ENCODE data around the gene L1TD1. TPM values are rescaled to one million over a fixed set of nuclear protein-coding genes. Genes with fewer than 3 reads are reported as not detected.
"Not testable (repeated sequence)": the region's sequence is repeated elsewhere in the genome, so short reads cannot be mapped to it uniquely, and the experiment has no call there.

Gene L1TD1
- total and polyA plus RNA-seq, 3 experiments from 2014 or later = not detected

DNA sequence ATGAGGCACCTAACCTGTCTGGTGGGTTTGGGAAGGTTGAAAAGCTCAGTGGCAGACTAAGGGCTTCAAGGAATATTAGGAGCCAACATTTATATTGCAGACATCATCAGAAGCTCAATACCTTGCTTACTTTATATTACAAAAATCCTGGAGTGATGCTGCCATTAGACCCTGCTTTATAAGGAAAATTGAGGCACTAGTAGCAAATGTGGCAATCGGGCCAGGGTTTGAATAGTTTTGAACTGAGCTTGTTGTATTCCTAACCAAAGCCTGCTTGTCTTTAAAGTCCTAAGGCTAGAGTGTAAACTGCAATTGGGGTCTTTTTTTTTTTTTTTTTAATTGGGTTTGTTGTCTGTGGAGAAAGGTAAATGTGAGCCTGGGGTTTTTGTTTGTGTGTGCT is 14.3 kb downstream of the L1TD1 start:
- ChIA-PET CTCF (no interaction called here), POLR2A (no interaction called here)
- H3K27me3 Mint-ChIP-seq = peaks cover 7 to 8% of the 10 kb centered on the region in 2 donors

DNA sequence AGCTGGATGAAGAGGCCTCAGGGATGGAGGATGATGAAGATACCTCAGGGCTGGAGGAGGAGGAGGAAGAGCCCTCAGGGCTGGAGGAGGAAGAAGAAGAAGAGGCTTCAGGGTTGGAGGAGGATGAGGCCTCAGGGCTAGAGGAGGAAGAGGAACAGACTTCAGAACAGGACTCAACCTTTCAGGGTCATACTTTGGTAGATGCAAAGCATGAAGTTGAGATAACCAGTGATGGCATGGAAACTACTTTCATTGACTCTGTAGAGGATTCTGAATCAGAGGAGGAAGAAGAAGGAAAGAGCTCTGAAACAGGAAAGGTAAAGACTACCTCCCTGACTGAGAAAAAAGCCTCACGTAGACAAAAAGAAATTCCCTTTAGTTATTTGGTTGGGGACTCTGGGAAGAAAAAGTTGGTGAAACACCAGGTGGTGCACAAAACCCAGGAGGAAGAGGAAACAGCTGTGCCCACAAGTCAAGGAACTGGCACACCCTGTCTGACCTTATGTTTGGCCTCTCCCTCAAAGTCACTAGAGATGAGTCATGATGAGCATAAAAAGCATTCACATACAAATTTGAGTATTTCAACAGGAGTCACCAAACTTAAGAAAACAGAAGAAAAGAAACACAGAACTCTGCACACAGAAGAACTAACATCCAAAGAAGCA is 15.4 kb downstream of the L1TD1 start:
- Mint-ChIP-seq H3K36me3 (peaks cover 0 to 9% (median 4%) of the 10 kb centered on the region in 3 donors), H3K4me1 (no peaks in the 10 kb centered on the region), H3K27ac (no peak overlapping the region), H3K4me3 (no peak overlapping the region), H3K9me3 (peaks cover 11 to 20% (median 15%) of the 10 kb centered on the region in 5 donors), H3K27me3 (peaks cover 7 to 8% of the 10 kb centered on the region in 2 donors)
- H3K4me1 ChIP-seq (ENCODE audit: insufficient read depth, low read length) = no peaks in the 10 kb centered on the region
- no peaks in the 10 kb centered on the region for H3K27me3 ChIP-seq (ENCODE audit: insufficient read depth, low read length, poor library complexity, severe bottlenecking)
- no peaks in the 10 kb centered on the region for H3K9me3 ChIP-seq (ENCODE audit: low read length)
- DNase-seq = no peak
- H3K27ac ChIP-seq (ENCODE audit: low read depth, low read length) = no peak overlapping the region
- no peak overlapping the region for H3K4me3 ChIP-seq (ENCODE audit: low read length)
- POLR2A ChIA-PET = no interaction called here
- H3K36me3 ChIP-seq (ENCODE audit: insufficient read depth, low read length) = no peaks in the 10 kb centered on the region
- CTCF ChIA-PET = no interaction called here

More for the DNA sequence above, 14.3 kb downstream of the L1TD1 start:
- no peak overlapping the region for H3K27ac Mint-ChIP-seq
- Histone ChIP-seq H3K27ac (ENCODE audit: low read depth, low read length) (no peak overlapping the region), H3K4me3 (ENCODE audit: low read length) (no peak overlapping the region), H3K4me1 (ENCODE audit: insufficient read depth, low read length) (no peaks in the 10 kb centered on the region), H3K9me3 (ENCODE audit: low read length) (no peaks in the 10 kb centered on the region), H3K27me3 (ENCODE audit: insufficient read depth, low read length, poor library complexity, severe bottlenecking) (no peaks in the 10 kb centered on the region), H3K36me3 (ENCODE audit: insufficient read depth, low read length) (no peaks in the 10 kb centered on the region)
- peaks cover 11 to 20% (median 15%) of the 10 kb centered on the region in 5 donors for H3K9me3 Mint-ChIP-seq
- peaks cover 0 to 9% (median 4%) of the 10 kb centered on the region in 3 donors for H3K36me3 Mint-ChIP-seq
- H3K4me3 Mint-ChIP-seq = no peak overlapping the region
- no peaks in the 10 kb centered on the region for H3K4me1 Mint-ChIP-seq
- DNase-seq = no peak

DNA sequence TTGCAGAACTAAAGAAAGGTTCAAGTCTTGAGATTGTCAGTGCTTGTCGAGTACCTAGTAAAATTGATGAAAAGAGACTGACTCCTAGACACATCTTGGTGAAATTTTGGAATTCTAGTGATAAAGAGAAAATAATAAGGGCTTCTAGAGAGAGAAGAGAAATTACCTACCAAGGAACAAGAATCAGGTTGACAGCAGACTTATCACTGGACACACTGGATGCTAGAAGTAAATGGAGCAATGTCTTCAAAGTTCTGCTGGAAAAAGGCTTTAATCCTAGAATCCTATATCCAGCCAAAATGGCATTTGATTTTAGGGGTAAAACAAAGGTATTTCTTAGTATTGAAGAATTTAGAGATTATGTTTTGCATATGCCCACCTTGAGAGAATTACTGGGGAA is 16.3 kb downstream of the L1TD1 start:
- peaks cover 11 to 20% (median 15%) of the 10 kb centered on the region in 5 donors for H3K9me3 Mint-ChIP-seq
- Histone ChIP-seq H3K9me3 (ENCODE audit: low read length) (no peaks in the 10 kb centered on the region), H3K27me3 (ENCODE audit: insufficient read depth, low read length, poor library complexity, severe bottlenecking) (no peaks in the 10 kb centered on the region), H3K36me3 (ENCODE audit: insufficient read depth, low read length) (no peaks in the 10 kb centered on the region), H3K4me1 (ENCODE audit: insufficient read depth, low read length) (no peaks in the 10 kb centered on the region), H3K4me3 (ENCODE audit: low read length) (no peak overlapping the region), H3K27ac (ENCODE audit: low read depth, low read length) (no peak overlapping the region)
- peaks cover 0 to 9% (median 4%) of the 10 kb centered on the region in 3 donors for H3K36me3 Mint-ChIP-seq
- DNase-seq = no peak
- H3K27me3 Mint-ChIP-seq = peaks cover 2 to 7% of the 10 kb centered on the region in 2 donors
- CTCF ChIA-PET = no interaction called here
- H3K4me3 Mint-ChIP-seq = no peak overlapping the region
- H3K27ac Mint-ChIP-seq = no peak overlapping the region
- H3K4me1 Mint-ChIP-seq = no peaks in the 10 kb centered on the region
- POLR2A ChIA-PET = no interaction called here

DNA sequence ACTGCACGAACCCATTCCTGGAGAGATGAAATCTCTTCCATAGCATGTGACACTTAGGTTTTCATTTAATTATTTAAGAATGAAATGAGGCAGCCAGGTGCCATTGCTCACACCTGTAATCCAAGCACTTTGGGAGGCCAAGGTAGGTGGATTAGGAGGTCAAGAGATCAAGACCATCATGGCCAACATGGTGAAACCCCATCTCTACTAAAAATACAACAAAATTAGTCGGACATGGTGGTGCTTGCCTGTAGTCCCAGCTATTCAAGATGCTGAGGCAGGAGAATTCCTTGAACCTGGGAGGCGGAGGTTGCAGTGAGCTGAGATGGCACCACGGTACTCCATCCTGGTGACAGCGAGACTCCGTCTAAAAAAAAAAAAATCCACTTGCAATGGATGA is 17.8 kb downstream of the L1TD1 start:
- H3K4me1 ChIP-seq (ENCODE audit: insufficient read depth, low read length) = no peaks in the 10 kb centered on the region
- H3K9me3 ChIP-seq (ENCODE audit: low read length) = no peaks in the 10 kb centered on the region
- no peak overlapping the region for H3K4me3 ChIP-seq (ENCODE audit: low read length)
- Mint-ChIP-seq H3K9me3 (peaks cover 11 to 20% (median 13%) of the 10 kb centered on the region in 5 donors), H3K27ac (no peak overlapping the region), H3K27me3 (peaks cover 0 to 1% of the 10 kb centered on the region in 2 donors), H3K36me3 (peaks cover 0 to 9% (median 4%) of the 10 kb centered on the region in 3 donors), H3K4me1 (no peaks in the 10 kb centered on the region), H3K4me3 (no peak overlapping the region)
- DNase-seq = no peak
- ChIA-PET CTCF (no interaction called here), POLR2A (no interaction called here)
- no peaks in the 10 kb centered on the region for H3K27me3 ChIP-seq (ENCODE audit: insufficient read depth, low read length, poor library complexity, severe bottlenecking)
- no peaks in the 10 kb centered on the region for H3K36me3 ChIP-seq (ENCODE audit: insufficient read depth, low read length)
- H3K27ac ChIP-seq (ENCODE audit: low read depth, low read length) = no peak overlapping the region

DNA sequence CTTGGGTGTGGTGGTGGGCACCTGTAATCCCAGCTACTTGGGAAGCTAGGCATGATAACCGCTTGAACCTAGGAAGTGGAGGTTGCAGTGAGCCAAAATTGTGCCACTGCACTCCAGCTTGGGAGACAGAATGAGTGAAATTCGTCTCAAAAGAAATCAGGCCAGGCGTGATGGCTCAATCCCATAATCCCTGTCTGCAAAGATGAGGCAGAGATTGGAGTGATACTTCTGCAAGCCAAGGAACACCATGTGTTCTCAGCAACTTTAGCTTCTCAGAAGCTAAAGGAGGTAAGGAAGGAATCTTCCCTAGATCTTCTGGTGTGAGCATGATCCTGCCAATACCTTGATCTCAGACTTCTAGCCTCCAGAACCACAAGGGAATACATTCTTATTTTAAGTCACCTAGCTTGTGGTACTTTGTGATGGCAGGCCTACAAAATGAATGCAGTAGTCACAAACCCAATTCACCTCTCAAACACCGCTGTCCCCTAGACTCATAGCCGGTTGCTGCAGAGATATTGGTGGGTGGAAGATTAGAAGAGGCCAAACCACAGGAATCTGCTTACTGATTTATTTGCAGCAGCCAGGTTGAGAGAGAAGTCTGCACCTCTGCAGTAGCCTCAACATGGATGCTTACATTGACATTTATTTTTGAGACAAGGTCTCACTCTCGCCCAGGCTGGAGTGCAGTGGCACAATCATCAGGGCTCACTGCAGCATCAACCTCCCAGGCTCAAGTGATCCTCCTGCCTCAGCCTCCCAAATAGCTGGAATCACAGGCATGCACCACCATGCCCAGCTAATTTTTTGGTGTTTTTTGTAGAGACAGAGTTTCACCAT is 18.6 kb downstream of the L1TD1 start:
- Histone ChIP-seq H3K9me3 (ENCODE audit: low read length) (no peaks in the 10 kb centered on the region), H3K27ac (ENCODE audit: low read depth, low read length) (no peak overlapping the region), H3K4me3 (ENCODE audit: low read length) (no peak overlapping the region), H3K36me3 (ENCODE audit: insufficient read depth, low read length) (no peaks in the 10 kb centered on the region), H3K4me1 (ENCODE audit: insufficient read depth, low read length) (no peaks in the 10 kb centered on the region), H3K27me3 (ENCODE audit: insufficient read depth, low read length, poor library complexity, severe bottlenecking) (no peaks in the 10 kb centered on the region)
- POLR2A ChIA-PET = no interaction called here
- Mint-ChIP-seq H3K4me1 (no peaks in the 10 kb centered on the region), H3K27ac (no peak overlapping the region), H3K27me3 (peaks cover 0 to 1% of the 10 kb centered on the region in 2 donors), H3K4me3 (no peak overlapping the region), H3K9me3 (peaks cover 11 to 20% (median 16%) of the 10 kb centered on the region in 5 donors), H3K36me3 (peaks cover 0 to 9% (median 4%) of the 10 kb centered on the region in 3 donors)
- DNase-seq = no peak
- CTCF ChIA-PET = no interaction called here

DNA sequence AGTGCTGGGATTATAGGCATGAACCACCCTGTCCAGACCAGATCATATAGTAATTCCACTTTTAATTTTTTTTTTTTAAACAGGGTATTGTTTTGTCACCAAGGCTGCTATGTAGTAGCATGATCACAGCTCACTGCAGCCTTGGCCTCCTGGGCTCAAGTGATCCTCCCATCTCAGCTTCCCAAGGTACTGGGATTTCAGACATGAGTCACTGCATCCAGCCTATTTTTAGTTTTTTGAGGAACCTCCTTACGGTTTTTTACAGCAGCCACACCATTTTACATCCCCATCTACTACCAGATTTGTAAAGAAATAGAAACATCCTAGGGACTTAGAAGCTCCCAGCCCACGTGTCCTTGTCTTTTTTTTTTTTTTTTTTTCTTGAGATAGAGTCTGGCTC is 24.0 kb downstream of the L1TD1 start:
- Histone ChIP-seq H3K4me1 (ENCODE audit: insufficient read depth, low read length) (no peaks in the 10 kb centered on the region), H3K4me3 (ENCODE audit: low read length) (no peak overlapping the region), H3K27ac (ENCODE audit: low read depth, low read length) (no peak overlapping the region), H3K36me3 (ENCODE audit: insufficient read depth, low read length) (no peaks in the 10 kb centered on the region), H3K27me3 (ENCODE audit: insufficient read depth, low read length, poor library complexity, severe bottlenecking) (no peaks in the 10 kb centered on the region), H3K9me3 (ENCODE audit: low read length) (no peaks in the 10 kb centered on the region)
- CTCF ChIA-PET = no interaction called here
- Mint-ChIP-seq H3K36me3 (no peaks in the 10 kb centered on the region), H3K27me3 (peaks cover 0 to 2% of the 10 kb centered on the region in 2 donors), H3K4me1 (no peaks in the 10 kb centered on the region), H3K9me3 (peaks cover 0 to 3% (median 0%) of the 10 kb centered on the region in 5 donors), H3K27ac (no peak overlapping the region), H3K4me3 (no peak overlapping the region)
- DNase-seq = no peak
- POLR2A ChIA-PET = no interaction called here

DNA sequence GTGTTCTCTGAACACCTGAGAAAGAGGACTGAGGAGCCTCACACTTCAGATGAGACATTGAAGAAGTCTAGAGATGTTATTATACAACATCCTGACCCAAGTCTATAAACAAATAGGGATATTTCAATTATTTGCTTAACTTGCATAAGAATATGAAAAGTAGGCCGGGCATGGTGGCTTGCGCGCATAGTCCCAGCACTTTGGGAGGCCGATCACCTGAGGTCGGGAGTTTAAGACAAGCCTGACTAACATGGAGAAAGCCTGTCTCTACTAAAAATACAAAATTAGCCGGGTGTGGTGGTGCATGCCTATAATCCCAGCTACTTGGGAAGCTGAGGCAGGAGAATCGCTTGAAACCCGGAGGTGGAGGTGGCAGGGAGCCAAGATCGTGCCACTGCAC is 25.8 kb downstream of the L1TD1 start:
- H3K36me3 Mint-ChIP-seq; H3K36me3 ChIP-seq (ENCODE audit: insufficient read depth, low read length); POLR2A ChIA-PET; H3K27me3 Mint-ChIP-seq; H3K27ac ChIP-seq (ENCODE audit: low read depth, low read length); H3K9me3 Mint-ChIP-seq; H3K9me3 ChIP-seq (ENCODE audit: low read length); H3K4me3 ChIP-seq (ENCODE audit: low read length); DNase-seq; H3K4me1 ChIP-seq (ENCODE audit: insufficient read depth, low read length); H3K4me1 Mint-ChIP-seq; H3K27ac Mint-ChIP-seq; CTCF ChIA-PET; H3K4me3 Mint-ChIP-seq; H3K27me3 ChIP-seq (ENCODE audit: insufficient read depth, low read length, poor library complexity, severe bottlenecking): not testable (repeated sequence)

DNA sequence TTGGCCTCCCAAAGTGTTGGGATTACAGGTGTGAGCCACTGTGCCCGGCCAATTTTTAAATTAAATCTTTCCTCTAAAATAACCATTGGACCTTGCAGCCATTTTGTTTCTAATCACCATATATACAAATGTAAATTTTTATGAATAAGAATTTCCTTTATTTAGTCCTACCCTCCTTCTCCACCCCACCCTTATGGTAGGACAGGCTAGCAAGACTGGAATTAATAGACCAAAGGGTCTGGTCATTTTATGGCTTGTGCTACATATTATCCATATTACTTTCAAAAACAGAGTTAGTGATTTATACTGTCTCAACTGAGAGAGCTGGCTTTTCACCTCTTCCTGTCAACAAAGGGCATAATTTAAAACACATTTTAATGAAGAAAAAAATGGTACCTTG is 26.5 kb downstream of the L1TD1 start:
- H3K4me1 ChIP-seq (ENCODE audit: insufficient read depth, low read length) = no peaks in the 10 kb centered on the region
- no peaks in the 10 kb centered on the region for H3K27me3 ChIP-seq (ENCODE audit: insufficient read depth, low read length, poor library complexity, severe bottlenecking)
- no peak overlapping the region for H3K4me3 Mint-ChIP-seq
- H3K27me3 Mint-ChIP-seq = peaks cover 0 to 2% of the 10 kb centered on the region in 2 donors
- H3K9me3 Mint-ChIP-seq = peaks cover 0 to 3% (median 0%) of the 10 kb centered on the region in 5 donors
- H3K36me3 Mint-ChIP-seq = no peaks in the 10 kb centered on the region
- CTCF ChIA-PET = no interaction called here
- no peak overlapping the region for H3K27ac ChIP-seq (ENCODE audit: low read depth, low read length)
- H3K27ac Mint-ChIP-seq = no peak overlapping the region
- no peaks in the 10 kb centered on the region for H3K36me3 ChIP-seq (ENCODE audit: insufficient read depth, low read length)
- H3K4me1 Mint-ChIP-seq = no peaks in the 10 kb centered on the region
- no peak for DNase-seq
- POLR2A ChIA-PET = no interaction called here
- no peak overlapping the region for H3K4me3 ChIP-seq (ENCODE audit: low read length)
- no peaks in the 10 kb centered on the region for H3K9me3 ChIP-seq (ENCODE audit: low read length)
